AG04449 (cell line): ENCODE measurements around the gene KIAA0232.

Experiments
- CTCF ChIA-PET: fragments of 350-600 bp; formaldehyde crosslinking; extraction: SDS; loops from one replicate; lab custom pipeline; 2021; ENCODE audit warnings: antibody characterized with exemption; lab: Yijun Ruan, JAX
- POLR2A ChIA-PET: fragments of 400-600, 350-600 bp; formaldehyde crosslinking; extraction: SDS; loops from one replicate; lab custom pipeline; 2020; ENCODE audit warnings: antibody characterized with exemption, inconsistent platforms; lab: Yijun Ruan, JAX
- DNase-seq: peaks from one replicate; pipeline ENCODE4 v3.0.0-alpha.2; 2010; ENCODE audit warnings: low read depth, low spot score
- H3K4me3 ChIP-seq: 2 replicates; pipeline ENCODE4 v1.5.1; 2011; ENCODE audit warnings: low read depth, mild to moderate bottlenecking, control low read depth, low read length
- CTCF ChIP-seq: IDR thresholded peaks from one replicate; pipeline ENCODE4 v1.5.1; 2011; ENCODE audit warnings: mild to moderate bottlenecking, moderate library complexity, low read length, control low read depth, inconsistent platforms; ENCODE audit not compliant: insufficient read depth; ENCODE audit errors: missing control alignments

Gene KIAA0232

GRCh38 chr4:6912441-6912840 is 129.9 kb downstream of the KIAA0232 start:
- POLR2A ChIA-PET, result no interaction called here
- no peak for DNase-seq
- TF ChIP-seq CTCF, result no peak
- H3K4me3 ChIP-seq, result no peak overlapping the region
- CTCF ChIA-PET, result interaction anchor here (1.7 to 2.7 kb wide), 5 partner anchors 9 to 195 kb away, joined by 3 to 10 read pairs (median 6); no protein-coding TSS in a partner anchor

- CTCF ChIA-PET, result interaction anchor here (0.9 to 2.7 kb wide), 3 partner anchors 16 to 196 kb away, joined by 3 to 10 read pairs (median 9); no protein-coding TSS in a partner anchor
- no peak for TF ChIP-seq CTCF
- POLR2A ChIA-PET, result no interaction called here
- no peak overlapping the region for H3K4me3 ChIP-seq
- DNase-seq, result no peak
These were observed 130.9 kb downstream of the KIAA0232 start for GRCh38 chr4:6913350-6913905.

GRCh38 chr4:6914448-6914847 is 131.9 kb downstream of the KIAA0232 start:
- no peak for TF ChIP-seq CTCF
- CTCF ChIA-PET, result interaction anchor here (2.3 to 2.7 kb wide), 2 partner anchors 156 to 197 kb away, joined by 9 to 10 read pairs; no protein-coding TSS in a partner anchor
- POLR2A ChIA-PET, result no interaction called here
- no peak overlapping the region for H3K4me3 ChIP-seq
- DNase-seq, result no peak

- ChIA-PET POLR2A (no interaction called here), CTCF (interaction anchor here (0.9 kb wide), 1 partner anchor 59 kb away, joined by 3 read pairs; no protein-coding TSS in a partner anchor)
- no peak for DNase-seq
- TF ChIP-seq CTCF, result no peak
- no peak overlapping the region for H3K4me3 ChIP-seq
These were observed 132.8 kb downstream of the KIAA0232 start for GRCh38 chr4:6915041-6916005.

- no peak for DNase-seq
- CTCF ChIA-PET, result interaction anchor here (0.9 kb wide), 1 partner anchor 58 kb away, joined by 3 read pairs; no protein-coding TSS in a partner anchor
- POLR2A ChIA-PET, result no interaction called here
- TF ChIP-seq CTCF, result no peak
- H3K4me3 ChIP-seq, result no peak overlapping the region
These were observed 133.6 kb downstream of the KIAA0232 start for GRCh38 chr4:6916069-6916586.
